Measurements from ENCODE around the gene PLBD1.

- TF ChIP-seq CTCF (IDR thresholded peaks at IDR 0.05; ENCODE audit: low read depth, low read length, missing input control), result no peak
- TF ChIP-seq YY1 (IDR thresholded peaks at IDR 0.05), result no peak
- TF ChIP-seq TAF1 (conservative IDR thresholded peaks at IDR 0.05), result no peak
- no peak for TF ChIP-seq EGR1 (IDR thresholded peaks at IDR 0.05; ENCODE audit: low read depth in 2 of 2)
- TF ChIP-seq, protein P1, sequence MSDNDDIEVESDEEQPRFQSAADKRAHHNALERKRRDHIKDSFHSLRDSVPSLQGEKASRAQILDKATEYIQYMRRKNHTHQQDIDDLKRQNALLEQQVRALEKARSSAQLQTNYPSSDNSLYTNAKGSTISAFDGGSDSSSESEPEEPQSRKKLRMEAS (IDR thresholded peaks at IDR 0.05), result no peak
- no peak for TF ChIP-seq NR2F2 (IDR thresholded peaks at IDR 0.05)
- no peak for TF ChIP-seq RXRA (IDR thresholded peaks at IDR 0.05)
Measured at GRCh38 chr12:14495326-14495725, 72.4 kb downstream of the PLBD1 start.
